Right ventricle myocardium inferior (tissue), 1 donor: ENCODE data around the gene CTNNA3. TPM values are rescaled to one million over a fixed set of nuclear protein-coding genes. Genes with fewer than 3 reads are reported as not detected.

ENCODE experiments used
- ATAC-seq: fragments of 200-7000 bp; cut with Tn5 transposase; one replicate; pipeline ENCODE4 v1.9.1; 2020; ENCODE audit warnings: mild to moderate bottlenecking, moderate library complexity
- DNase-seq: peaks from one replicate; pipeline ENCODE4 v3.0.0; 2021; ENCODE audit errors: missing footprints
- intact Hi-C: fragments of 100-400 bp; cut with DNase I; formaldehyde crosslinking; loops from one replicate; pipeline ENCODE4 v1.11.0; 2022
- total RNA-seq: library from RNA; stranded (reverse); fragmentation: NEBNext Ultra II Directional; extraction: Animal tissue kit (Norgen Biotek cat#: 25700); gene quantifications from one replicate; pipeline ENCODE4 v1.2.1, GENCODE V29; 2021
- donor health status: DM: no; HTN: yes; CAD: no; lungs with severe emphysema.

The CTNNA3 gene
- total RNA-seq, 1 donor from 2014 or later, result 120 TPM

GRCh38 chr10:67015225-67015624, 680.8 kb downstream of the CTNNA3 start:
- DNase-seq (no peak), ATAC-seq (no peak)
- intact Hi-C loops, result no loop called here

DNA sequence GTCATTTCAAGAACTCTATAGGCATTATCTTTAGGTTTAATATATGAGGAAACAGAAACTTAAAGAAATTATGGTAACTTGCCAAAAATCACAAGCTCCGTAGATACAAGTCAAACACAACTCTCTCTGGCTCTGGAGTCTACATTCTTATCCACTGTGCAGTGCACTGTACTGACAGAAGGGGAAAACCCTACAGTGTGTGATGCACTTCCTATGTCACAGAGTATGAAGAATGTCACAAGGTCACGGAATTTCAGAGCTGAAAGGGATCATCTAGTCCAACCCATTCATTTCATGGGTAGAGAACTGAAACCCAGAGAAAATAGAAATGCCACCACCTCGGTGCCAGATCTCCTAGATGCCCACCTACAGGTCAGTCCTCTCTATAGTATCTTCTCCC, 684.0 kb downstream of the CTNNA3 start:
- intact Hi-C loops, result no loop called here
- ATAC-seq (no peak), DNase-seq (no peak)

DNA sequence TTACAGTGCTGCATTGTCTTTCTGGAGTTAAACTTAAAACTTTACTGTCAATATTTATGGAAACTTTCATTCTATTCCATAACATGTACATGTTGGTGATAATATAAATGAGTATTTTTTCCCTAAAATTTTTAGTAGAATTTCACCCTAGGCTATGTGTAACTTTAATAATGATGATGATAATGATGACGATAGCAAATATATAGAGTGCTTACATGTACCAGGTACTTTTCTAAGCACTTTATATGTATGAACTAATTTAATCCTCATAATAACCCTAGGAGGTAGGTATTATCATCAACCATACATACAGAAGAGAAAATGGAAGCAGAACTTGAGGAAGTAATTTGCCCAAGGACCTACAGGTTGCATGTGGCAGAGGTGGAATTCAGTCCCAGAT, 684.5 kb downstream of the CTNNA3 start:
- intact Hi-C loops, result no loop called here
- ATAC-seq (no peak), DNase-seq (no peak)

- DNase-seq (no peak), ATAC-seq (no peak)
- intact Hi-C loops, result no loop called here
Observed at GRCh38 chr10:67005981-67006380, 690.0 kb downstream of the CTNNA3 start.

GRCh38 chr10:67004690-67005089, 691.3 kb downstream of the CTNNA3 start:
- DNase-seq, result no peak
- intact Hi-C loops, result no loop called here
- ATAC-seq, result no peak

DNA sequence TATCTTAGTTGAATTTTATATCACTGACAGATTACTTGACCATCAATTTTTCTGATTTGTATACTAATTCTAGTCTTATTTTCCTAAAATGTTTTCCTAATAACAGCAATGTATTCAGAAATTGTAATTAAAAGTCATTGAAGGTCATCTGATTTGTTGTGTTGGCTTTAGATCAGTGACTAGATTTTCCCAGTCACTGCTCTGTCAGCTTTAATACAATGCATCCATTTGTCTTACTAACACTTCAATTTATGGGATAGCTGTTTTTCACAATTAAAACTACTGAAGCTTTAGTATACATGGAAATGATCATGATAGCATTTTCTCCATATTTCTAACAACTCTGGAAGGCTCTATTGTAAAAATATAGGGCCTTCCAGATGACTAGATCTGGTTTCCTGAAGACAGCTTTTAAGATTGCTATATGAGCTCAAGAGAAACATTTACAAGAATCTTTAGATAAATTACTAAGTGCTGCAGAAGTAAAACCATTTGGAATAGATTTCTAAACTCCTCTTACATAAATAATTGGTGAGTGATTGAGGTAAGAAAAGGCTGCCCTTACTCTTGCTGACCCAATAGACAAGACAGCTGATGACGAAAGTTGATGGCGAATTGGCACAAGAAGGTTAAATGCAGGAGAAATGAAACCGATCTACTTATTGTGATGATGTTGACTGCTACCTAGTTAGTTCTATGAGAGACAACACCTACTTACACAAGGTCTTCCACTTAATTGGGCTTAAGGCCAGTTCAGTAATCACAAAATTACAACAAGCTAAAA, 696.0 kb downstream of the CTNNA3 start:
- DNase-seq, result no peak
- ATAC-seq, result no peak
- intact Hi-C loops, result no loop called here

DNA sequence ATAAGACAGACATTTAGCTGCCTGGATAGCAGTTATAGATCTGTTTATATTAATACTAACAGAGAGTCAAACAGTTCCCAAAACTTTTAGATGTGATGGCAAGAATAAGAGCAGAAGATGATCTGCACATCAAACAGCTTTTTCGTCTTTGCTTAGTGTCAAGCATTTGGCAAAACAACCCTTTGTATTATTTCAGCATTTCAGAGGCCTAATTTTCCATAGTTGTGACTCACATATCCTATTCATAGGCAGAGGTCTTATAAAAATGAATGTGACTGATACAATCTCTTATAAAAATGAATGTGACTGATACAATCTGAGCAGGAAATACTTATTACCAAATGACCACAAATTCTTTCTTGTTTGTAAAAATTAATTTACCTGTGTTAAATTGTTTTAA, 699.0 kb downstream of the CTNNA3 start:
- no peak for DNase-seq
- no peak for ATAC-seq
- intact Hi-C loops, result no loop called here

- intact Hi-C loops, result no loop called here
- no peak for ATAC-seq
- DNase-seq, result no peak
Observed at GRCh38 chr10:66990143-66990830, 705.7 kb downstream of the CTNNA3 start.

GRCh38 chr10:66983475-66983818, 712.5 kb downstream of the CTNNA3 start:
- intact Hi-C loops, result no loop called here
- no peak for DNase-seq
- ATAC-seq, result no peak

DNA sequence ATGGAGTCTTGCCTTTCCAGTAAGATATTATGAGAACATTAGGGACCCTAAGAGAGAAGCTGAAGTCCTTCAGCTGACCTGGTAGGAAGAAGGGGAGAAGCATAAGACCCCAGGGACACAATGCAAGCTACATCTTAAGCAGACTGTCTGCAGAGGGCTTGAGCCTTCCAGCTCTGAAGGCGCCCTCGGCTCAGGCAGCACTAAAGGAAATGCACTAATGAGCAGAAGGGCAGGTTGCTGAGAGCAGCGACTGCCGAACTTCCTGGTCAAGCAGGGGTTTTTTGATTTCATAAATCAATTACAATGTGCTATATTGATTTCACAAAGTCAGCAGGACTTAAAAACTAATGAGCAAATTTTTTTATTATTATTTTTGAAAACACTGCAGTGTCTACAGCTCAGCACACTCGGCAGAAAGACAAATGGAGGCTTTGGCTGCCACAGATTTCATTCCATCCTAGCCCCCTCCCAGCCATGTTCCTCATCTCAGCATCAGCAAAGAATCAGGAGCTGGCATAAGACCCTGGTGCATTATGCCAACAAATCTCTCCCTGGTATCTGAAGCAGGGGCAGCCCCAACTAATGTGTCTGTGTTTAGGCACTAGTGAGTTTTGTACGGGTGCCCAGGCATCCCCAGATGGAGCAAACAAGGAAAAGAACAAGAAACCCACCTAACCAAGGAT, 713.1 kb downstream of the CTNNA3 start:
- intact Hi-C loops, result no loop called here
- DNase-seq (no peak), ATAC-seq (no peak)

- no peak for DNase-seq
- no peak for ATAC-seq
- intact Hi-C loops, result no loop called here
Observed at GRCh38 chr10:66982053-66982420, 714.0 kb downstream of the CTNNA3 start.

DNA sequence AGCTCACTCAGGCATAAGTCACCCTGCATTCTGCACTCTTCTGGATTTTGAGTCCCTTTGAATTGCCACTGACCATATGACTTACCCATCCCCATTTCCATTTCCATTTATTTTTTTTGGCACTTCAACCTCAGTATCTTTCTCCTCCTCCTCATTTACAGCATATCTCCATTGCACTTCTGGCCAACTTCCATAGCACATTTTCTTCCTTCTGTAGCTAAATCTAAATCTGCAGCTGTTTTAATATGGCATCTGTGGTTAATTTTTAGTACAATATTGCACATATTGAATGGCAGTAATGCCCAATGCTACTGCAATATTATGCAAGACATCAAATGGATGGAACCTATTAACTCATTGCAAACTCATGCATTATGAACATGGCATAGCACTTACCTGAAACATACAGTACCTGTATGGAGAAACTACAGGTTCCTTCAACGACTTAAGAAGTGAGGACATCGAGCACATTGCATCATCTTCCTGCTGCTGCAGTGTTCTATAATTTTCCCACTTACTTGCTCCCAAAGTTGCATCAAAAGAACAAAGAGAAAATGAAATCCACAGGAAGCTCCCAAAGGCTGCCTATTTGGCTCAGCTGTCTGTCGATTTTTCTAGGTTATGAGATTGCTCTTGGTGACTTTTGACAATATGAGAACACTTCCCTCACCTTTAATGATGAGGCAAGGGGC, 714.5 kb downstream of the CTNNA3 start:
- intact Hi-C loops, result no loop called here
- DNase-seq (no peak), ATAC-seq (no peak)

GRCh38 chr10:66980246-66980815, 715.7 kb downstream of the CTNNA3 start:
- DNase-seq, result no peak
- ATAC-seq, result no peak
- intact Hi-C loops, result no loop called here

DNA sequence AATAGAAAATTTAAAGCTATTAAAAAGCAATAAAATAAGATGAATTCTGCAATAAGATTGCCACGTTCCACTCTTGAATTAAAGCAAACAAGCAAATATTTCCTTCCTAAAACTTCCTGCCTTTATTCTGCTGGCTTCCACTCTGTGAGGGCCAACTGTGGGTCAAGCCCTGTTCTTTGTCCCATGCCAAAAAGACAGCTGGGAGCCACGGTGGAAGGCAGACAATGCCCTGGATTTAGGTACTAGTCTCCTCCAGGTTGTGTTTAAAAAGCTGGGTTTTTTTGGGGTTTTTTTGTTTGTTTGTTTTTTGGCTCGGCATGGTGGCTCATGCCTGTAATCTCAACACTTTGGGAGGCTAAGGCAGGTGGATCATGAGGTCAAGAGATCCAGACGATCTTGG, 731.0 kb downstream of the CTNNA3 start:
- ATAC-seq, result no peak
- intact Hi-C loops, result no loop called here
- DNase-seq, result no peak

DNA sequence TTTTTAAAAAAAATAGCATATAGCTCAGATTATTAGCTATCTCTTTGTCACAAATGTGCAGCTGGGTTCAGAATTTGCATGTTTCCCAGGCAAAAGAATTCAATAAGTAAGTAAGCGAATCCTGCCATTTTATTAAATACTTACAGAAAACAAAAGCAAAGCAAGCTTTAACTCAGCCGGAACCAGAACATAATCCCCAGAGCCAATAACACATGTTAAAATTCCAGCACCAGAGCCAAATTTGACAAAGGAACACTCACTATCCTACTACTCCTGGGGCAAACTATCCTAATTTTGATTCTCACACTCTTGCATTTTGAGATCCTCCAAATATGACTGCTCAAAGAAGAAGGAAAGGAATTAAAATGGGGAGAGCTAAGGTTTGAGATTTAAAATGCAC, 737.5 kb downstream of the CTNNA3 start:
- no peak for DNase-seq
- ATAC-seq, result no peak
- intact Hi-C loops, result no loop called here

DNA sequence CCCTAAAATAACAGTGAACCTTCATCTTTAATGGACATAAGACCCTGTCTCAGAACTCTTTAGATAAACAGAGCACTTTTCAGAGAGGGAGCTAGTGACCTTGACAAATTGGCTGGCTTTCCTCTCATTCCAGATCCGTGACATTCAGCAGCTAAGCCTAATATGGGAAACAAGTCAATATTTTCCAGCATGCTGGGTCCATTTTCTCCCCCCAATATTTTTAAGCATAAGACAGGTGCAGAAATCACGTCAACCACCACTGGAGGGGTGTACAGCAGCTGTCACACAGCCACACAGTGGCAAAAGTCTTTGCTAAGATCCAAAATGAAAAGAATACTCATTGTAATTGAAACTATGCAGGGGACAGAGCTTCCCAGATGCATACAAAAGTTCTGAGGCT, 744.1 kb downstream of the CTNNA3 start:
- no peak for ATAC-seq
- no peak for DNase-seq
- intact Hi-C loops, result no loop called here

DNA sequence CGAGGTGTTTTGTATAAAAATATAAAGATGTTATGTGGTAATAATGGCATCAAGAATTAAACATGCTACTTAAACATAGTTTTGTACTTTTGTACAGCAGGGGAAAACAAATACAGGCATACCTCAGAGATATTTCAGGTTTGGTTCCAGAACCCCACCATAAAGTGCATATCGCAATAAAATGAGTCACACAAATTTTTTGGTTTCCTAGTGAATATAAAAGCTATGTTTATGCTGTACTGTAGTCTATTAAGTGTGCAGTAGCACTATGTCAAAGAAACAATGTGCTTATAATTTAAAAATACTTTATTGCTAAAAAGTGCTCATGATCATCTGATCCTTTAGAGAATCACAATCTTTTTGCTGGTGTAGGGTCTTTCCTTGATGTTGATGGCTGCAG, 752.4 kb downstream of the CTNNA3 start:
- DNase-seq, result no peak
- intact Hi-C loops, result no loop called here
- no peak for ATAC-seq

GRCh38 chr10:66942407-66942806, 753.6 kb downstream of the CTNNA3 start:
- DNase-seq, result no peak
- intact Hi-C loops, result no loop called here
- no peak for ATAC-seq

DNA sequence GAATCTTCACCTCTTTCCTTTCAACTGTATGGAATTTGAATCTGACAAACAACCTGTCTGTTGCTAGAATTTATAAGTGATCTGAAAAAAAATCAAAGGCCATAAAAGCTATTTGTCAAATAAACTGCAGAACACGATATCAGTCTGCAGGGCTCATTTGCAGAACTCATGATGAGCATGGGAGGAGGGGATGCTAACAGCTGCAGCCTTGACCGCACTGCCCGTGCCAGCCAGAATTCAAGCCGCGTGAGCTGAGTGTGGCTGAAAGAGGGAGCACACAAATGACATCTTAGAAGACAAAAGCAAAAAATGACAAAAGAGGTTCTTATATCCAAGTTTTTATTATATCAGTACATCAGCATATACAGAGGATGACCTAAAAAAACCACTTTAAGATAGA, 754.5 kb downstream of the CTNNA3 start:
- intact Hi-C loops, result no loop called here
- ATAC-seq (no peak), DNase-seq (no peak)
